Endodermal cell (in vitro differentiated cells): ENCODE results near the gene CIB4. TPM values are rescaled to one million over a fixed set of nuclear protein-coding genes. Genes with fewer than 3 reads are reported as not detected.

ENCODE experiments used
- DNase-seq: peaks from one replicate; pipeline ENCODE4 v3.0.0-alpha.2; 2017
- H3K27ac ChIP-seq: 2 replicates; pipeline ENCODE4 v1.5.1; 2013; ENCODE audit warnings: mild to moderate bottlenecking, low read depth, low read length, moderate library complexity
- H3K27me3 ChIP-seq: 2 replicates; pipeline ENCODE4 v1.6.1; 2013; ENCODE audit warnings: mild to moderate bottlenecking, low read length, moderate library complexity; ENCODE audit not compliant: insufficient read depth, control insufficient read depth, poor library complexity, severe bottlenecking
- H3K36me3 ChIP-seq: 2 replicates; pipeline ENCODE4 v1.7.0; 2013; ENCODE audit warnings: mild to moderate bottlenecking, low read length, moderate library complexity; ENCODE audit not compliant: control insufficient read depth, insufficient read depth
- H3K4me1 ChIP-seq: one replicate; pipeline ENCODE4 v1.7.0; 2013; ENCODE audit warnings: low read length; ENCODE audit not compliant: control insufficient read depth, insufficient read depth
- H3K4me3 ChIP-seq: 2 replicates; pipeline ENCODE4 v1.5.1; 2013; ENCODE audit warnings: mild to moderate bottlenecking, low read length, moderate library complexity
- H3K9ac ChIP-seq: 2 replicates; pipeline ENCODE4 v1.6.1; 2013; ENCODE audit warnings: mild to moderate bottlenecking, low read length, moderate library complexity; ENCODE audit not compliant: poor library complexity, severe bottlenecking; ENCODE audit errors: extremely low read depth
- H3K9me3 ChIP-seq: 2 replicates; pipeline ENCODE4 v1.6.1; 2013; ENCODE audit warnings: mild to moderate bottlenecking, low read length, moderate library complexity; ENCODE audit not compliant: control insufficient read depth
- H3K27ac Mint-ChIP-seq: 2 replicates; pipeline ENCODE4 v1.8.0; 2020; ENCODE audit warnings: mixed read lengths
- H3K27me3 Mint-ChIP-seq: 2 replicates; pipeline ENCODE4 v1.8.0; 2021; ENCODE audit warnings: mild to moderate bottlenecking, mixed read lengths; ENCODE audit not compliant: insufficient read depth
- H3K36me3 Mint-ChIP-seq: 2 replicates; pipeline ENCODE4 v1.8.0; 2020; ENCODE audit warnings: low read depth, mixed read lengths
- H3K4me1 Mint-ChIP-seq: 2 replicates; pipeline ENCODE4 v1.8.0; 2020; ENCODE audit warnings: mixed read lengths
- H3K4me3 Mint-ChIP-seq: 2 replicates; pipeline ENCODE4 v1.8.0; 2020; ENCODE audit warnings: mild to moderate bottlenecking, moderate library complexity, mixed read lengths
- H3K9me3 Mint-ChIP-seq: 2 replicates; pipeline ENCODE4 v1.8.0; 2020; ENCODE audit warnings: mild to moderate bottlenecking, mixed read lengths
- CTCF ChIP-seq: fragments of 200-600 bp; sonication (generic); conservative IDR thresholded peaks from 2 replicates; pipeline ENCODE4 v1.5.0; 2021; ENCODE audit warnings: antibody characterized with exemption, mild to moderate bottlenecking
- WGBS, 2 experiments: methylation state at CpG; one replicate each; pipeline versions ENCODE4 v1.1.5 to v1.1.7; 2013; ENCODE audit warnings: missing lambda C conversion rate in 2 of 2, mixed read lengths in 1 of 2; ENCODE audit not compliant: insufficient coverage in 1 of 2, insufficient read length in 1 of 2; 5-methylcytosine and 5-hydroxymethylcytosine counted together
- total RNA-seq, 2 donors: library from RNA; stranded (reverse); fragmentation: NEBNext Ultra II Directional in 1 of 2; extraction: Animal tissue kit (Norgen Biotek cat#: 25700) in 1 of 2; gene quantifications; 2 replicates in 1 of 2; 3 replicates in 1 of 2; pipeline ENCODE4 v1.2.1, GENCODE V29; 2021

Gene CIB4
- total RNA-seq, 2 donors from 2014 or later, result not detected

- Mint-ChIP-seq H3K27ac (no peak overlapping the region), H3K27me3 (no peaks in the 10 kb centered on the region), H3K4me3 (no peak overlapping the region), H3K9me3 (no peaks in the 10 kb centered on the region), H3K4me1 (peaks cover 20% of the 10 kb centered on the region), H3K36me3 (no peaks in the 10 kb centered on the region)
- H3K36me3 ChIP-seq, result no peaks in the 10 kb centered on the region
- no peaks in the 10 kb centered on the region for H3K27me3 ChIP-seq
- H3K27ac ChIP-seq, result no peak overlapping the region
- H3K4me3 ChIP-seq, result no peak overlapping the region
- H3K9me3 ChIP-seq, result no peaks in the 10 kb centered on the region
- peak; percentile 34 for DNase-seq
- 92 to 93% methylated on average over 12 to 13 of the region's 13 CpGs for WGBS, 2 experiments
- TF ChIP-seq CTCF, result no peak
- H3K9ac ChIP-seq, result no peak overlapping the region
- H3K4me1 ChIP-seq, result peaks cover 9% of the 10 kb centered on the region
Measured at GRCh38 chr2:26534865-26535662, 106.1 kb downstream of the CIB4 start.

GRCh38 chr2:26534098-26534864 lies 106.9 kb downstream of the CIB4 start:
- Mint-ChIP-seq H3K27me3 (no peaks in the 10 kb centered on the region), H3K27ac (no peak overlapping the region), H3K9me3 (no peaks in the 10 kb centered on the region), H3K4me3 (no peak overlapping the region), H3K36me3 (no peaks in the 10 kb centered on the region), H3K4me1 (peaks cover 20% of the 10 kb centered on the region)
- H3K27me3 ChIP-seq, result no peaks in the 10 kb centered on the region
- 82 to 94% methylated on average over 2 to 4 of the region's 4 CpGs for WGBS, 2 experiments
- H3K27ac ChIP-seq, result no peak overlapping the region
- H3K36me3 ChIP-seq, result no peaks in the 10 kb centered on the region
- DNase-seq, result peak; percentile 48
- TF ChIP-seq CTCF, result no peak
- H3K4me3 ChIP-seq, result no peak overlapping the region
- H3K9ac ChIP-seq, result no peak overlapping the region
- H3K9me3 ChIP-seq, result no peaks in the 10 kb centered on the region
- H3K4me1 ChIP-seq, result peaks cover 9% of the 10 kb centered on the region

- no peak overlapping the region for H3K4me3 Mint-ChIP-seq
- TF ChIP-seq CTCF, result no peak
- Histone ChIP-seq H3K27ac (no peak overlapping the region), H3K4me3 (no peak overlapping the region), H3K9ac (no peak overlapping the region), H3K27me3 (no peaks in the 10 kb centered on the region), H3K4me1 (peaks cover 9% of the 10 kb centered on the region), H3K9me3 (no peaks in the 10 kb centered on the region), H3K36me3 (no peaks in the 10 kb centered on the region)
- no peak overlapping the region for H3K27ac Mint-ChIP-seq
- no peaks in the 10 kb centered on the region for H3K27me3 Mint-ChIP-seq
- no peaks in the 10 kb centered on the region for H3K9me3 Mint-ChIP-seq
- no peak for DNase-seq
- no peaks in the 10 kb centered on the region for H3K36me3 Mint-ChIP-seq
- WGBS, 2 experiments, result 94 to 96% methylated on average over 5 to 7 of the region's 7 CpGs
- H3K4me1 Mint-ChIP-seq, result peaks cover 20% of the 10 kb centered on the region
Measured at GRCh38 chr2:26533661-26534060, 107.5 kb downstream of the CIB4 start.
